GM18951 (cell line): ENCODE measurements around the gene MYO1D.

ENCODE experiments used
- POLR2A ChIP-seq: IDR thresholded peaks from 4 replicates; pipeline ENCODE4 v1.6.1; 2011; ENCODE audit warnings: mild to moderate bottlenecking; ENCODE audit not compliant: insufficient read length, insufficient read depth; ENCODE audit errors: extremely low read depth
- in situ Hi-C: fragments of 300-500 bp; cut with MboI; formaldehyde crosslinking; loops from one replicate; pipeline ENCODE4 v1.12.0; 2022; ENCODE audit warnings: low sequenced_read_pairs, mixed read lengths, inconsistent platforms; ENCODE audit not compliant: unreplicated experiment

MYO1D gene

GRCh38 chr17:32601866-32602265, 275.1 kb downstream of the MYO1D start:
- in situ Hi-C loops = loop anchor here (10.0 kb wide), 1 partner anchor 77 kb away; no protein-coding TSS in a partner anchor

GRCh38 chr17:32596628-32597027, 280.3 kb downstream of the MYO1D start:
- no peak for TF ChIP-seq POLR2A
- in situ Hi-C loops = no loop called here

More at GRCh38 chr17:32601866-32602265, 275.1 kb downstream of the MYO1D start:
- TF ChIP-seq POLR2A = no peak

GRCh38 chr17:32596206-32596605, 280.7 kb downstream of the MYO1D start:
- in situ Hi-C loops = no loop called here

DNA sequence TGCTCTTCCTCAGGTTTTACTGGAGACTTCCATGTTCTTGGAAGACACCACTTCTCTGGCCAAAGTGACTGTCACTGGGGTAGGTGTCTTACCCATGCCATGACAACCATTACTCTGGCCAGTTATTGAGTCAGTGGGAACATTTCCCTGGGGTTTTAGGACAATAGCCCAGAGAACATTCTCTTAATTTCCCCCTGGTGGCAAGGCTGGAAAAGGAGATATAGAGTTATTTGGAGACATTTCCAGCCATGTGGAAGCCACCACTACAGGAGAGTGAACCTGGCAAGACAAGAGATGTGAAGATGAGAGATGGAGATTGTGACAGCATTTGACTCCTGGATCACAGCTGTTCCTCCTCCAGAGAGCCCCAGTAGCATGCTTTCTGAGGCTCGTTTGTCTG, 283.9 kb downstream of the MYO1D start:
- in situ Hi-C loops = no loop called here
- TF ChIP-seq POLR2A = no peak

More at GRCh38 chr17:32596206-32596605, 280.7 kb downstream of the MYO1D start:
- TF ChIP-seq POLR2A = no peak

DNA sequence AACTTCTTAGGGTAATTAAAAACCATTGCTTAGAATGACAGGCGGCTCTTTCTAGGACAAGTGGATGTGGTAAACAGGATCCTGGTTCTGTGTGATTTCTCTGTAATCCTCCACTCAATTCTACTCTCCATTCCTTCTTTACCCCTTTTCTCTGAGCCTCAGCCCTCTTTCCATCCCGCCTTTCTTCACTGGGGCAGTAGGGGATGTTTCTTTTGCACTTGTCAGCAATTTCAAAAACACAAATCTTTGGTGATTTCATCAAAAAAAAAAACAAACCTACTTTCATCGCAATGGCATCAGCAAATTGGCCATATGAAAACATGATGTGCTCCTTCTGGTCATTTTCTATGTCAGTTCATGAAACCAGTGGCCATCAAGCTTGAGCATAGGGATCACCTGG, 285.5 kb downstream of the MYO1D start:
- in situ Hi-C loops = no loop called here
- no peak for TF ChIP-seq POLR2A

DNA sequence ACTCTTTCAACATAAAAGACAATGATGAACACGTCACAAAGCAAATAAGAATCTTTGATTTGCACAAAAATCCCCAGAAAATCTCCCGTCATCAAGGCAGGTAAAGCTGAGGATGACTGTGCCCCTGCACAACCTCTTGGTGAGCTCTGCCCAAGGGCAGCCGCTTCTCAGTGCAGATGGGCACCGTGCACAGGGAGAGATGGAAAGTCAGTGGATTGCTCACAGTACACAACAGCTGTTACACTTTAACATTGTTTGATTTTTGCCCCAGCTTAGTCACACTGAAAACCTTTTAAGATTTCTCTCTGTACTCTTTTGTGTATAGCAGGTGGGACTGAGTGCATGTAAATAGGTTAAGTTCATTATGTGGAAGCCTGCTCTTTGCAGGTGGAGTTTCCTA, 285.9 kb downstream of the MYO1D start:
- in situ Hi-C loops = no loop called here
- TF ChIP-seq POLR2A = no peak

GRCh38 chr17:32588982-32589381, 287.9 kb downstream of the MYO1D start:
- no peak for TF ChIP-seq POLR2A
- in situ Hi-C loops = no loop called here

GRCh38 chr17:32588135-32588534, 288.8 kb downstream of the MYO1D start:
- in situ Hi-C loops = no loop called here
- TF ChIP-seq POLR2A = no peak

- no peak for TF ChIP-seq POLR2A
- in situ Hi-C loops = no loop called here
Measured at GRCh38 chr17:32586666-32587065, 290.3 kb downstream of the MYO1D start.

DNA sequence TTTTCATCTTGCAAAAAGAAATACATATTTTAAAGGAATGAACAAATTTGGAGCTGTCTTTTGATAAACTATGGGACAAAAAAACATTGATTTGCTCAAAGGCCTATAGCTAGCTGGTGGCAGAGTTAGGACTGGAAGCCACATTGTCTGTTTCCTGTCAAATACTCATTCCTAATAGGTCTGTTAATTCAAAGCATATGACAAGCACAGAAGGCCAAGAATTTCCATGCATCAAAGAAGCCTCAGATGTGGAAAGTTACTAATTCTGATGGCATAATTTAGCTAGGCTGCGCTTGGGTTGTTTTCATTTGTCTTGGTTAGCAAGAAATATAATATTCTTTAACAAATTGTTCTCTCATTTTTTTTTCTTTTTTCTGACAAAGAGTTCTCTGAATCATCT, 292.1 kb downstream of the MYO1D start:
- TF ChIP-seq POLR2A = no peak
- in situ Hi-C loops = no loop called here

DNA sequence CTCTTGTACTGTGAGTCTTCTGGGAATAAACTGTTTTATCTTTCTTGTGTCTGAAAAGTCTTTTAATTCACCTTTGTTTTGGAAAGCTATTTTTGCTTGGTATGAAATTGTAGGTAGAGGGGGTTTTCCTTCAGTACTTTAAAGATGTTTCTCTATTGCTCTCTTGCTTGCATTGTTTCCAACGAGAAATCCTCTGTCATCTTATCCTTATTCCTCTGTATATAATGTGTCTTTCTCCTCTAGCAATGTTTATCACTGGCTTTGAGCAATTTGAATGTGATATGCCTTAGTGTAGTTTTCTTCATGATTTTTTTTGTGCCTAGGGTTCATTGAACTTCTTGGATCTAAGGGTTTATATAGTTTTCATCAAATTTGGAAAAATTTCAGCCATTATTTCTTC, 293.9 kb downstream of the MYO1D start:
- in situ Hi-C loops = no loop called here
- TF ChIP-seq POLR2A = no peak

DNA sequence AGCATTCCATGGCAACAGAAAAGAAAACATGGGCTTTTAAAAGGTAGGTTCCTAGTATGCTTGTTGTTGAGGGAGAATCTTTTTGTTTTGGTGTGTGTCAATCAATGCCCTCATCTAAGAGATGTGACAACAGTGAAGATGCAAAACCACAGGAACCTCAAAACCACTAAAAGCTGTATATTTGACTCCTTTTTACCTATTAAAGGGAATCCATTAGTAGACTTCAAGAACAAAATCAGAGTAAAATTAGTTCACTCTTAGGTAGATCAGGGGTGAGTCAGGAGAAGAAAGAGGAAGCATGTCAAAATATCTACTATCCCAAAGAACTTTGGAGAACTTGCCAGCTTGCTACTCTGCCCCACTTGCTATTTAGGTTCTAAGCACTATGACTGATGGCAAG, 301.1 kb downstream of the MYO1D start:
- in situ Hi-C loops = no loop called here
- no peak for TF ChIP-seq POLR2A

GRCh38 chr17:32570081-32570396, 306.9 kb downstream of the MYO1D start:
- TF ChIP-seq POLR2A = no peak
- in situ Hi-C loops = no loop called here

DNA sequence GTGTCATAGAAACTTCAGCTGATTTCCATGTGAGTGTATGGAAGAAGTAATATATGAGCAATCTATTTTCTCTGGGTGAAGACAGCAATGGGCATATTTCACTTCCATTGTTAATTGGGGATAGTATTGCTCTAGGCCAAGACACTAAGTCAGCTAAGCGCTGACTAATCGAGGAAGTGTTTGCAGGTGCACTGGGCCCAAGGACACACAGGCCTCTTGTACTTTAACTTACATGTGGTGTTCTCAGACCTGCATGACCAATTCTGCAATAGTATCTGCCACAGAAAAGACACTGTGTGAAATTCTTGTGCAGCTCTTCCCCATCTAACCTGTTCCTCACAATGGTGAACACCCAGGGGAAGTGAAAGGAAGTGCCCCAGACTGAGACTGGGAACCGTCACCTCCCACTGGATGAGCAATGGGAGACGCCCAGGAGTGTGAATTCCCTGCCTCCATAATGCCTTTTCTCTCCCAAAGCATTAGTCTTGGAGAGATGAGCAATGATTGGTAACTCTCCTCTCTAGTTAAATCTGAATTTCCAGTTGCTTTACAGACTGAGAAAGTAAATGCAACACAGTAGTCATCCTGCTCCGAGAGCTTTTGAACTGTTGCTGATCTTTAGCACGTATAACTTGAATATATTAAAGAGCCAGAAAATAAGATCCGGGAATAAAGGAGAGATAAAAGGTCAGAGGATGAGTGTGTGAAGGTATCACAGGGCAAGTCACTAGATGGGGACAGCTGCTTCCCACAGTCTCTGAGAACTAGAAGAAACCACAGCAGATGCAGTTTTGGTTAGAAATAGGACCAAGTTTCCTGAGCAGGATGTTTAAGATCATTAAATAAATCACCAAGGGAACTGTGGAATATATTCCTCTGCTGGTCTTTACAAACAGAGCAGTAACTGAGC, 307.5 kb downstream of the MYO1D start:
- no peak for TF ChIP-seq POLR2A
- in situ Hi-C loops = no loop called here
